Measurements from ENCODE around the gene TMEM151A.

TMEM151A gene

DNA sequence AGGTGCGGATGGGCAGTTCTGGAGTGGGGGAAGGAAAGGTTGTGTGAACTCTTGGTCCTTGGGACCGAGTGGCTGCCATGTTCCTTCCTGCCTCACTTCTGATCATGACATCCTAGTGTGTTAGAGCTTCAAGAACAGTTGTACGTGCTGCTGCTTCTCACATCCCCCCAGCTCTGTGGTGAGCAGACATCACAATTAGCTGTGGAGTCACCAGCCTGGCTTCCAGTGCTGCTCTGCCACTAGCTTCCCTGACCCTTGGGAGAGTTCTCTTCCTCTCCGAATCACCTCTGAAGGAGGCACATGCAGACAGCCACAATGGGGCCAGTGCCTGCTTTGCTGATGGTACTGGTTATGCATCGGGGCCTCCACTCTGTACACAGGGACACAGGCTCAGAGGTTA lies 29.5 kb upstream of the TMEM151A start:
- Mint-ChIP-seq H3K27ac (ENCODE audit: low read depth) (no peak overlapping the region), H3K9me3 (no peaks in the 10 kb centered on the region), H3K36me3 (ENCODE audit: insufficient read depth) (peaks cover 42% of the 10 kb centered on the region), H3K27me3 (no peaks in the 10 kb centered on the region), H3K4me1 (peaks cover 26% of the 10 kb centered on the region), H3K4me3 (no peak overlapping the region)
- ATAC-seq (replicated peaks; ENCODE audit: extremely low read depth, poor library complexity, severe bottlenecking) (no peak), DNase-seq (ENCODE audit: low spot score in 2 of 2) (no peak)

DNA sequence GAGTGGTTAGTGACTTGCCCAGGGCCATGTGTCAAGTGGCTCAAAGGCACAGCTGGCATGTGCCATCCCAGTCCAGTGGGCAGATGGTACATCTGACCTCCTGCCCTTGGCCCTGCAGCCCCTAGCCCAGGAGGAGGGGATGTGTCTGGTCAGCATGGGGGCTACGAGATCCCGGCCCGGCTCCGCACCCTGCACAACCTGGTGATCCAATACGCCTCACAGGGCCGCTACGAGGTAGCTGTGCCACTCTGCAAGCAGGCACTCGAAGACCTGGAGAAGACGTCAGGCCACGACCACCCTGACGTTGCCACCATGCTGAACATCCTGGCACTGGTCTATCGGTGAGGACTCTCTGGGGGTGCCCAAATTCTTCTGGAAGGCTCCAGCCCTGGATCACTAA lies 29.0 kb upstream of the TMEM151A start:
- H3K27ac Mint-ChIP-seq (ENCODE audit: low read depth): no peak overlapping the region

DNA sequence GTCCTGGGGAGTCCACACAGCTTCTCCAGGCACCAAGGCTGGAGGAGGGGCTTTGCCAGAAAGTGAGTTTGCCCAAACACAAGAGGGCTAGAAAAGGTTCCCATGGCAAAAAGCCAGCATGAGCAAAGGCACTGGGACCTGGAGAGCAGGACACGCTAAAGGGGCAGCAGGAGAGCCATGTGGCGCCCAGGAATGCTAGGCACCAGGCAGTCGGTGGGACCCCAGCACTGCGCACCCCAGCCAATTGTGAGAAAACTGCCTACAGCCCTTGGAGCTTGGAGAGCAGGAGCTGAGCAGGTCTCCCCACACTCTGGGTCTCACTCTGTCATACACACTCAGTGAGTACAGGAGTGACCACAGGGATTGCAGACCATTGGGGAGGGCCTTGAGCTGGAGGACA lies 28.5 kb upstream of the TMEM151A start:
- Mint-ChIP-seq H3K36me3 (ENCODE audit: insufficient read depth) (peaks cover 40% of the 10 kb centered on the region), H3K27me3 (no peaks in the 10 kb centered on the region), H3K27ac (ENCODE audit: low read depth) (no peak overlapping the region), H3K9me3 (no peaks in the 10 kb centered on the region), H3K4me3 (no peak overlapping the region), H3K4me1 (peaks cover 36% of the 10 kb centered on the region)
- DNase-seq (ENCODE audit: low spot score in 2 of 2): no peak
- ATAC-seq (replicated peaks; ENCODE audit: extremely low read depth, poor library complexity, severe bottlenecking): no peak

More for the DNA sequence above, 29.0 kb upstream of the TMEM151A start:
- Mint-ChIP-seq H3K4me3 (no peak overlapping the region), H3K9me3 (no peaks in the 10 kb centered on the region), H3K27me3 (no peaks in the 10 kb centered on the region), H3K36me3 (ENCODE audit: insufficient read depth) (peaks cover 40% of the 10 kb centered on the region), H3K4me1 (peaks cover 31% of the 10 kb centered on the region)
- no peak for DNase-seq (ENCODE audit: low spot score in 2 of 2)
- no peak for ATAC-seq (replicated peaks; ENCODE audit: extremely low read depth, poor library complexity, severe bottlenecking)

DNA sequence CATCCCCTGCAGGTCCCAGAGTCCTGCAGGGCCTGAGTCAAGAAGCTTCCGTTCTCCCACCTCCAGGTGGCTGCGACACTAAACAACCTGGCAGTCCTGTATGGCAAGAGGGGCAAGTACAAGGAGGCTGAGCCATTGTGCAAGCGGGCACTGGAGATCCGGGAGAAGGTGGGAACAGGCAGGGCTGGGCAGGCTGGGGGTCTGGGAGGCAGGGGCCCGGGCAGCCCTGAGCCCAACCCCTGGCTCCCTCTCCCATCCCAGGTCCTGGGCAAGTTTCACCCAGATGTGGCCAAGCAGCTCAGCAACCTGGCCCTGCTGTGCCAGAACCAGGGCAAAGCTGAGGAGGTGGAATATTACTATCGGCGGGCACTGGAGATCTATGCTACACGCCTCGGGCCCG lies 27.9 kb upstream of the TMEM151A start:
- ATAC-seq (replicated peaks; ENCODE audit: extremely low read depth, poor library complexity, severe bottlenecking) (no peak), DNase-seq (ENCODE audit: low spot score in 2 of 2) (no peak)
- Mint-ChIP-seq H3K4me3 (no peak overlapping the region), H3K4me1 (peaks cover 32% of the 10 kb centered on the region), H3K27ac (ENCODE audit: low read depth) (no peak overlapping the region), H3K27me3 (no peaks in the 10 kb centered on the region), H3K9me3 (no peaks in the 10 kb centered on the region), H3K36me3 (ENCODE audit: insufficient read depth) (peaks cover 41% of the 10 kb centered on the region)

DNA sequence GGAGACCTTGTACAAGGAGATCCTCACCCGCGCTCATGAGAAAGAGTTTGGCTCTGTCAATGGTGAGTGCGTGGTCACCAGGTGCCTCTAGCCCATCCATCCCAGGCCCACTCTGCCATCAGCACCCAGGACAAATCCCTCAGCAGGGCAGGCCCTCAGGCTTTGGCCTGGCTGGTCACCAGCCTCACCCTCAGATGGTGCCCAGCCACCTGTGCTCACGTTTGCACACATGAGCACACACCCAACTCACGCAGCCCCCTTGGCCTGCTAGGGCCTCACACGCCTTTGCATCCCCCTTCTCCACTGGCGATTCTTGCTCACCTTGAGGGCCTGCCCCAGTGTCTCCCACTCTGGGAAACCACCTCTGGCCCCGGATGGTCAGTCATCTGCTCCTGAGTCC lies 27.3 kb upstream of the TMEM151A start:
- ATAC-seq (replicated peaks; ENCODE audit: extremely low read depth, poor library complexity, severe bottlenecking): no peak
- H3K27me3 Mint-ChIP-seq: no peaks in the 10 kb centered on the region
- H3K4me1 Mint-ChIP-seq: peaks cover 30% of the 10 kb centered on the region
- no peak overlapping the region for H3K4me3 Mint-ChIP-seq
- DNase-seq (ENCODE audit: low spot score in 2 of 2): no peak
- H3K9me3 Mint-ChIP-seq: no peaks in the 10 kb centered on the region
- H3K27ac Mint-ChIP-seq (ENCODE audit: low read depth): no peak overlapping the region
- H3K36me3 Mint-ChIP-seq (ENCODE audit: insufficient read depth): peaks cover 44% of the 10 kb centered on the region

DNA sequence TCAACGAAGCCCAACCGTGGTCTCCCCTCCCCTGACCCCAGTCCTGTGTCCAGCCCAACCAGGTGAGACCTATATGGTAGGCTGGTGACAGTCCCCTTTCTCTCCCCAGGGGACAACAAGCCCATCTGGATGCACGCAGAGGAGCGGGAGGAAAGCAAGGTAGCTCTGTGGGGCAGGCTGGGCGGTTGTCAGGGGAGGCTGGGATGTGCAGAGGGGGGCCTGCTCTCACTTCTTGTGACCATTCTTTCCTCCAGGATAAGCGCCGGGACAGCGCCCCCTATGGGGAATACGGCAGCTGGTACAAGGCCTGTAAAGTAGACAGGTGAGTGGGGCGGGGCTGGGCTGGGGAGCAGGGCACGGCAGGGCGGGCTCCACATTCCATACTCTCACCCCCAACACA lies 26.8 kb upstream of the TMEM151A start:
- H3K9me3 Mint-ChIP-seq: no peaks in the 10 kb centered on the region
- no peak overlapping the region for H3K4me3 Mint-ChIP-seq
- no peak overlapping the region for H3K27ac Mint-ChIP-seq (ENCODE audit: low read depth)

DNA sequence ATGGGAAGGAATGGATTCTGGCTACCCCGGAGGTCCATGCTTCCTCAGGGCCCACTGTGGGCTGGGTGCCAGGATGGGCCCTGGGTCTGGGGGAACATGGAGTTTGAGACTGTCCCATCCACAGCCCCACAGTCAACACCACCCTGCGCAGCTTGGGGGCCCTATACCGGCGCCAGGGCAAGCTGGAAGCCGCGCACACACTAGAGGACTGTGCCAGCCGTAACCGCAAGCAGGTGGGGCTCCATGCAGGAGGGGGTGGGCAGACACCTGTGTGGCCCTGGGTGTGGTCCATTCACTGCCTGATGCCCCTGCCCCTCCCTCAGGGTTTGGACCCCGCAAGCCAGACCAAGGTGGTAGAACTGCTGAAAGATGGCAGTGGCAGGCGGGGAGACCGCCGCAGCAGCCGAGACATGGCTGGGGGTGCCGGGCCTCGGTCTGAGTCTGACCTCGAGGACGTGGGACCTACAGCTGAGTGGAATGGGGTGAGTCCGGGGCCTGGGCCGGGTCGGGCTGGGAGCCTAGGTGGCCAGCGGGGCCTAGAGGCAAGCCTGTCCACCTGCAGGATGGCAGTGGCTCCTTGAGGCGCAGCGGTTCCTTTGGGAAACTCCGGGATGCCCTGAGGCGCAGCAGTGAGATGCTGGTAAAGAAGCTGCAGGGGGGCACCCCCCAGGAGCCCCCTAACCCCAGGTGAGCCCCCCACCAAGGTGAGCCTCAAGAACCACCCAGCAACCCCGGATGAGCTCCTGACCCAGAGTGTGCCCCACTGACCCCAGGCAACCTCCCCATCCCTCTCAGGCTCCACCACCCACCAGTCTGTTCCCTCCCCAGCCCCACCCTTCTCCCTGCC lies 25.9 kb upstream of the TMEM151A start:
- Mint-ChIP-seq H3K27me3 (no peaks in the 10 kb centered on the region), H3K4me3 (no peak overlapping the region), H3K9me3 (no peaks in the 10 kb centered on the region), H3K36me3 (ENCODE audit: insufficient read depth) (peaks cover 40% of the 10 kb centered on the region), H3K27ac (ENCODE audit: low read depth) (no peak overlapping the region), H3K4me1 (peaks cover 33% of the 10 kb centered on the region)
- DNase-seq (ENCODE audit: low spot score in 2 of 2): no peak
- no peak for ATAC-seq (replicated peaks; ENCODE audit: extremely low read depth, poor library complexity, severe bottlenecking)

More for the DNA sequence above, 26.8 kb upstream of the TMEM151A start:
- Mint-ChIP-seq H3K4me1 (peaks cover 30% of the 10 kb centered on the region), H3K27me3 (no peaks in the 10 kb centered on the region), H3K36me3 (ENCODE audit: insufficient read depth) (peaks cover 43% of the 10 kb centered on the region)
- ATAC-seq (replicated peaks; ENCODE audit: extremely low read depth, poor library complexity, severe bottlenecking): no peak
- DNase-seq (ENCODE audit: low spot score in 2 of 2): no peak

DNA sequence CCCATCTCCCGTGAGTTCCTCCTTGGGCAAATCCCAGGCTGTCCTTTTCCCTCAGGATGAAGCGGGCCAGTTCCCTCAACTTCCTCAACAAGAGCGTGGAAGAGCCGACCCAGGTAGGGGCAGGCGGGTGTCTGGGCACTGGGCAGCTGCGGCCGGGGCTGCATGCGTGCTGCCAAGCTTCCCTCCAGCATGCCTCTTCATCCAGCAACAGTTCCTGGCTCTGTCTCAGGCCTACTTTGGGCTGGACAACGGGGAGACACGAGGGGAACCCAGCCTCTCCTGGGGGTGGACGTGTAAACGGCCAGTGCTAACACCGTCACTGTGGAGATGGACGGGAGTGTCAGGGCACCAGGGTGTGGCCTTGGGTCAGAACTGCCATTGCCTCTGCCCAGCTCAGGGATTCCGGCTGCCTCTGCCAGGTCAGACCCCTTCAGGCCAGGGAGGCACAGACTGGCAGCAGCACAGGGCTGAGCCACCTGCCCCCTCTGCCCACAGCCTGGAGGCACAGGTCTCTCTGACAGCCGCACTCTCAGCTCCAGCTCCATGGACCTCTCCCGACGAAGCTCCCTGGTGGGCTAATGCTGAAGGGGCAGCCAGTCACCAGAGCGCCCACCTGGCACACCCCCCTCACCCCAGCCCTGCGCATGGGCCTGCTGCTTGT lies 25.2 kb upstream of the TMEM151A start:
- Mint-ChIP-seq H3K4me1 (peaks cover 37% of the 10 kb centered on the region), H3K27ac (ENCODE audit: low read depth) (peak overlapping the region; percentile 10), H3K9me3 (no peaks in the 10 kb centered on the region), H3K36me3 (ENCODE audit: insufficient read depth) (peaks cover 40% of the 10 kb centered on the region), H3K4me3 (no peak overlapping the region), H3K27me3 (no peaks in the 10 kb centered on the region)
- no peak for DNase-seq (ENCODE audit: low spot score in 2 of 2)
- ATAC-seq (replicated peaks; ENCODE audit: extremely low read depth, poor library complexity, severe bottlenecking): no peak

DNA sequence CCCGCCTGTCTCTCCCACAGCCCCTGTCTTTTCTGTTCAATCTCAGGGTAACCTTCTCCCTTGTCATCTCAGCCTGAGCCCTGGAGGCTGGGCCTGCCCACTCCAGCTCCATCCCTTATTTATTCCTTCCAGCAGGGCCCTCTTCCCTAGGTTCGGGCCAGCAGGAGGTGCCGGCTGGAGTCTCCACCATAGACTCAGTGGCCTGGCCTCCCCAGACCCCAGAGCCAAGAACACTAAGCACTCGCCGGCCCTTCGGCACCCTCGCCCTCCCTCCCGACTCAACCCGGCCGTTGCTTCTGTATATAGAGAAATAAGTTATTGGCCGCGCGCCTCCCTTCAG lies 24.7 kb upstream of the TMEM151A start:
- H3K4me1 Mint-ChIP-seq: peaks cover 42% of the 10 kb centered on the region
- ATAC-seq (replicated peaks; ENCODE audit: extremely low read depth, poor library complexity, severe bottlenecking): no peak
- peaks cover 44% of the 10 kb centered on the region for H3K36me3 Mint-ChIP-seq (ENCODE audit: insufficient read depth)
- H3K27me3 Mint-ChIP-seq: no peaks in the 10 kb centered on the region
- peak overlapping the region; percentile 94 for H3K4me3 Mint-ChIP-seq
- no peaks in the 10 kb centered on the region for H3K9me3 Mint-ChIP-seq
- peak overlapping the region; percentile 10 for H3K27ac Mint-ChIP-seq (ENCODE audit: low read depth)
- DNase-seq (ENCODE audit: low spot score in 2 of 2): no peak

DNA sequence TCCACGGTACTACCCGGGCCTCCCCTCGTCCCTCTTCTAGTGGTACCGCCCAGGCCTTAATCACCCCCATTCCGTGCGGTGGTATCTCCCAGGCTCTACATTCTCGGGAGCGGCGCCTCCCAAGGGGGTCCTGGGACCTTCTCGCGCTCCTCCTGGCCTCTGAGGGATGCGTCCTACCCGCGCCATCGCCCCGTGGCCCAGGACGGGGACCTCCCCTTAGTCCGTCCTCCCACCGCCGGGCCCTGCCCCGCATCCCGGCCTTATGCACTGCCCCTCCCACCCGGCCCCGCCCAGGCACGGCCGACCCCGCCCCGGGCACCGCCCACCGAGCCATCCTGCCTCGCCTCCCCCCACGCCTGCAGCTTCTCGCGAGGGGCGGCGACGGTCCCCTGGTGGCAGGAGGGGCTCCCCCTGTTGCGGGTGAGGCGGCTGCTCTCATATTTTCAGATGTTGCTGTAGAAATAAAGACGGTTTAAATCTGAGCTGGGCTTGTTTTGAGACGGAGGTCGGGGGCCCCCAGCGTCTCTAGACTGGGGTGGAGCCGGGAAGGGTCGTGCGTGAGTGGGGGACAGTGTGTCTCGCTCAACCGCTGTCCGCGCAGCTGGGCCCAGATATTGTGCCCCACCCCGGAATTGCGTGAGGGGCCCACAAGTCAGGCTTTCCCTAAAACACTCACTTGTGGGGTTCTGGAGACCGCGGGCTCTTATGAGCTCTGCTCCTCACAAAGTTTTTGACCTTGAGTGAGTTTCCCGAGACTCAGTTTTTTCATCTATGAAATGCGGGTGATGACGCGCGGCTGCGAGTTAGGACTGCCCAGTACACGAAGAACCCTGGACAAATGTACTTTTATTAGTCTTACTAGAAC lies 24.1 kb upstream of the TMEM151A start:
- H3K4me3 Mint-ChIP-seq: peak overlapping the region; percentile 94
- DNase-seq (ENCODE audit: low spot score in 2 of 2) (peak; percentile 64 to 69), ATAC-seq (replicated peaks; ENCODE audit: extremely low read depth, poor library complexity, severe bottlenecking) (peak; percentile 59)
- peaks cover 47% of the 10 kb centered on the region for H3K36me3 Mint-ChIP-seq (ENCODE audit: insufficient read depth)
- H3K27ac Mint-ChIP-seq (ENCODE audit: low read depth): peak overlapping the region; percentile 97
- no peaks in the 10 kb centered on the region for H3K9me3 Mint-ChIP-seq
- H3K4me1 Mint-ChIP-seq: peaks cover 46% of the 10 kb centered on the region
- no peaks in the 10 kb centered on the region for H3K27me3 Mint-ChIP-seq

DNA sequence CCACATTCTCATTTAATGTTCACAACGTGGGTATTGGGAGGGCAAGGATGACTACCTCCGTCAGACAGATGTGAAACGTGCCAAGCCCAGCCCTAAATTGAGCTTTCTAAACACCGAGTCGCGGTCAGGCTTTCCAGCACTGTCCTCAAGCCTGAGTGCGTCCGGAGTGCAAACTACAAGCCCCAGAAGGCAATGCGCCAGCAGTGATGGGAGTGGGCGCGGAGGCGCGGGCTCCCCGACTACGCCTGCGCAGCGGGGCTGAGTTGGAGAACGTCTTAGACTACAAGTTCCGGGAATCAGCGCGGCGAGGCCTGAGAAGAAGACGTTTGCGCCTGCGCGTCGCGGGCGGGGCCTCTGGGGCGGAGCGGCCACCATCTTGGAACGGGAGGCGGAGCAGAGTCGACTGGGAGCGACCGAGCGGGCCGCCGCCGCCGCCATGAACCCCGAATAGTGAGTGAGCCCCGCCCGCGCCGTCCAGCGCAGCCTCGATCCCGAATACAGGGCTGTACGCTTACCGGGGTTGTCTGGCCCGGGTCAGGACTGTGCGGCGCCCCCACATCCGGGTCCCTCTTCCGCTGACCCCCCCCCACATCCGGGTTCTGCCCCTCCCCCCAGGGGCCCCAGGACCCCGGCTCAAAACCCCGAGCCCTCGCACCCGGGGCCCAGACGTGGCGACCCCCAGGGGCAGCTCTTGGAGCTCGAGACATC lies 23.3 kb upstream of the TMEM151A start, which contains the start of gene RAB1B:
RAB1B (plus strand) TSS at position 396 of the 708 bp plus-strand sequence; CDS start at position 437, 41 bp downstream.
- H3K36me3 Mint-ChIP-seq (ENCODE audit: insufficient read depth): peaks cover 47% of the 10 kb centered on the region
- peak within 1 kb of the TSS; percentile 97 for H3K27ac Mint-ChIP-seq (ENCODE audit: low read depth)

More for the DNA sequence above, 23.3 kb upstream of the TMEM151A start, which contains the start of gene RAB1B:
- Mint-ChIP-seq H3K27me3 (no peaks in the 10 kb centered on the region), H3K4me3 (peak within 1 kb of the TSS; percentile 94), H3K4me1 (peaks cover 54% of the 10 kb centered on the region), H3K9me3 (no peaks in the 10 kb centered on the region)
- peak; percentile 99 for DNase-seq (ENCODE audit: low spot score in 2 of 2)
- peak; percentile 84 for ATAC-seq (replicated peaks; ENCODE audit: extremely low read depth, poor library complexity, severe bottlenecking)

All from central memory CD8-positive, alpha-beta T cell (primary cell).